DMS 273 treated with DMSO at 0.1 percent for 48 hours (cell line): ENCODE measurements around the gene STAB1.
"Not testable (repeated sequence)": the region's sequence is repeated elsewhere in the genome, so short reads cannot be mapped to it uniquely, and the experiment has no call there.

Experiments
- DNase-seq: peaks from one replicate; lab custom pipeline; 2025; lab: John Stamatoyannopoulos, UW

STAB1 gene

DNA sequence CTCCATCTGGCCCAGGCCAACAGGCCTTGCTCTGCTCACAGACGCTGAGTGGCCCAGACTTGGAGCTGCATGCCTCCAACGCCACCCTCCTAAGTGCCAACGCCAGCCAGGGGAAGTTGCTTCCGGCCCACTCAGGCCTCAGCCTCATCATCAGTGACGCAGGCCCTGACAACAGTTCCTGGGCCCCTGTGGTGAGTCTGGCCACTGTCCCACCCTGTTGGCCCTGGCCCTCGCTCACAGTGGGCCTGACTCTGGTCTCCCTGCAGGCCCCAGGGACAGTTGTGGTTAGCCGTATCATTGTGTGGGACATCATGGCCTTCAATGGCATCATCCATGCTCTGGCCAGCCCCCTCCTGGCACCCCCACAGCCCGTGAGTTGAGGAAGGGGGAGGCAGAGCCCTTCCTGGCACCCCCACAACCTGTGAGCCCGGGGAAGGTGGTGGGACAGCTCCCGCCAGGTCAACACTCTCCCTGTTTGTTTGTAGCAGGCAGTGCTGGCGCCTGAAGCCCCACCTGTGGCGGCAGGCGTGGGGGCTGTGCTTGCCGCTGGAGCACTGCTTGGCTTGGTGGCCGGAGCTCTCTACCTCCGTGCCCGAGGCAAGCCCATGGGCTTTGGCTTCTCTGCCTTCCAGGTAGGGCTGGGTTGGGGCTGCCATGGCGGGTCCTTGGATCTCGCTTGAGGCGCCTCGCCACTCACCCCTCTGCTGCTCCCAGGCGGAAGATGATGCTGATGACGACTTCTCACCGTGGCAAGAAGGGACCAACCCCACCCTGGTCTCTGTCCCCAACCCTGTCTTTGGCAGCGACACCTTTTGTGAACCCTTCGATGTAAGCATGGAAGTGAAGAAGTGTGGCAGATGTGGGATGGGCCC is 28.5 kb downstream of the STAB1 start:
- no peak for DNase-seq

- DNase-seq: no peak
These were observed 29.2 kb downstream of the STAB1 start for GRCh38 chr3:52524258-52524751.

- no peak for DNase-seq
These were observed 29.9 kb downstream of the STAB1 start for GRCh38 chr3:52524752-52525679.

DNA sequence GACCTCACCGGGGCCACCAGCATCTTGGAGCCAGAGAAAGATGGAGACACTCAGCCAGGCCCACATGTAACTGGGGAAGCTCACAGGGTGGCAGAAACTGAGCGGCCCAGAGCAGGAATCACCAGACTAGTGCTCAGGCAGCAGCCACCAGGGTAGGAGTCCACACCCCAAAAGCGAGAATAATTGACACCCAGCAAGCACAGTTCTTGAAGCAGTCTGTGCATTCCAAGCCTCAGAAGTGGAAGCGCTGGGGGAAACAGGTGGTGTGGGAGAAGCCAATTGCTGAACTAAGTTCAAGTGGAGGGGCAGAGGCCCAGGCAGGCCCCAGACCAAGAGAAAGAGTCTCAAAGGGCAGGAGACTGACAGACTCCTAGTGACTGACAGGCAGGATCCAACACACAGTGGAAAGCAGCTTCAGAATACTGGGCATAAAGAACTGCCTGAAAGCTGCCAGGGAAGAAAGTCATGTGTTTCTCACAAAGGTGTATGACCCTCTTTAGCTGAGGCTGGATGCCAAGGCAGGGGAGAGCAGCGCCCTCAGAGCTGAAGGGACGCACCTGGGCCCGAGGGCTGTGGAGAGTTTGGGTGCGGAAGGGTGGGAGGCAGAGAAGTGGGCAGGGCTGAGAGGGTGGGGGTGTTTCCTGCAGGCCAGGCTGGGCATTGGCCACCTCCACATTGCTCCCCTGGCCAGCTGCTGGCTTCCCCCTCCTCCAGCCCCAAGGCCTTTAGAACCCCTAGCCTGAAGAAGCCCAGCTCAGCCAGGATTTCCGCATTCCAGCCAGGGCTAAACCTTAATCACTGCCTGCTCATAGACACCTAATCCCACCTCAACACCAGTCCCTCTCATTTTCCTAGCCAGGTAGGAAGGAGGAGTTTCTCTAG is 30.8 kb downstream of the STAB1 start:
- DNase-seq: no peak

GRCh38 chr3:52526671-52527038 is 31.5 kb downstream of the STAB1 start:
- DNase-seq: not testable (repeated sequence)

GRCh38 chr3:52527039-52527731 is 32.0 kb downstream of the STAB1 start:
- DNase-seq: no peak

DNA sequence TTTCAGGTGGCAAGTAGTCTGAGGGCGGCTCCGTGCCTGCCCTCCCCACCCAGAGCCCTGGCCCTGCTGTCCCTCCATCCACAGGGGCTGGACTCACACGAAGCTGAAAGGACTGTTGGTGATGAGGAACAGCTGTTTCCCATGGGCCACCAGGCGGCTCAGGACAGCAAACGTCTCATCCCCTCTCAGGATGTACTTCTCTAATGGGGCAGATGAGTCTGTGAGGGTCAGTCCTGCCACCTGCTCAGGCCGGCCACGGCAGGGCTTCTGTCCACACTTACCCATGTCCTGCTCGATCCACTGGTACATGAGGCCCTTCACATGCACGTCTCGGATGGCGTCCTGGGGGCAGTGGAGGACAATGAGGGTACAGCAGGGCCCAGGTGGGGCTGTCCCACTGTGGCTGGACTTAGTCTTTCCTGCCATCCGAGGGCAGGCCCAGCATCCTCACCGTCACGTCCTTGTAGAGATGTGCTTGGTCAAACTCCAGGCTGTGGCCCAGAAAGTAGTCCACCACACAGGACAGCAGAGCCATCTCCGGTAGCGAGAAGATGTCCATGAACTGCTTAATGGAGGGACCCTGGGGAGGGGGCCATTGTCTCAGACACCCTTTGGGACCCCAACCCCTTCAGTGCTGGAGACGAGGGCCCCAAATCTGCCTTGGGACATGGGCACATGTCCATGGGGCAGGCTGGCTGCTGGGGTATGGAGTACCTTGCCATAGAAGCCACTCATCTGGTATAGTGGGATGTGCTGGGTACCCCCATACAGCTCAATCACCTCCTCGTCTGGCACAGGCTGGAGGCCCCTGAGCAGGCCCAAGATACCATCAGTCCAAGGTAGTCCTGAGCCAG is 32.8 kb downstream of the STAB1 start:
- DNase-seq: no peak

GRCh38 chr3:52528586-52529375 is 33.6 kb downstream of the STAB1 start:
- no peak for DNase-seq

DNA sequence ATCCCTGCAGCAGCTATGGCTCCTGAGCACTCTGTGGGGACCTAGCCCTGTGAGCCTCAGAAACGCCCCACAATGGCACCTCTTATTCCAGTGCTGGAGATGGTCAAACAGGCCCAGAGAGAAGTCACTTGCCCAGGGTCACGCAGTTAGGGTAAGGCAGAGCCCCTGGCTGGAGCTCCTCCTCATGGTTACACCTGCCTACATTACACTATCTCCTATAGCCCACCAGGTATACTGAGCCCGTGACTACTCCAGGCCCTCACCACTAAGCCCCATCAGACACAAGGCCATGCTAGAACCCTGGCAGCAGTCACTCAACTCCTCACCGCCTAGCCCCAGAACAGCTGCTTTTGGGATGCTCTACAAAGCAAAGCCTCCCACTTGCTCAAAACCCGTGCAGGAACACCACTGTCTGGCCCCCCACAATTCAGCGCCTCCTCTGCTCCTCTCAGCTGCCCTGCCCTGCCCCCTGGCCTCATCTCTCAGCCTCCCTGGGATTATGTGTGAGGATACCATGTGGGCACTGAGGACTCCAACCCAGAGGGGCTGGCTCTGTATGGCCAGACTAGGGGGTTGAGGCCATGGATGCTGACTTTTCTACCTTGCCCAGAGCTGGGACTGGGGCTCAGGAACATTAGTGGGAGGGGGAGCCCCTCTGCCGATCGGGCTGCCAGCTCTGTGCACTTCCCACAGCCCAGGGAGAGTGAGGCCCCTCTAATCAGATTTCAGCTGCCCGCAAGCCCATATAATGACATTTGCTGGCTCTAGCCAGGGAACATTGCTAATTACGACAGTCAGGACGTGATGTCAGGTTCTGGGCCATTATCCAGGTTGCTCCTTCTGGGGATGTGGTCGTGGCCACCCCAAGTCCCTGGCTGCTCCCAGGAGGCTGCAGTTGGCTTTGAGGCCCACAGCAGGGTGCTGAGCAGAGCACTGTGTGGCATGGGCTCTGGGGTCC is 34.5 kb downstream of the STAB1 start:
- no peak for DNase-seq

DNA sequence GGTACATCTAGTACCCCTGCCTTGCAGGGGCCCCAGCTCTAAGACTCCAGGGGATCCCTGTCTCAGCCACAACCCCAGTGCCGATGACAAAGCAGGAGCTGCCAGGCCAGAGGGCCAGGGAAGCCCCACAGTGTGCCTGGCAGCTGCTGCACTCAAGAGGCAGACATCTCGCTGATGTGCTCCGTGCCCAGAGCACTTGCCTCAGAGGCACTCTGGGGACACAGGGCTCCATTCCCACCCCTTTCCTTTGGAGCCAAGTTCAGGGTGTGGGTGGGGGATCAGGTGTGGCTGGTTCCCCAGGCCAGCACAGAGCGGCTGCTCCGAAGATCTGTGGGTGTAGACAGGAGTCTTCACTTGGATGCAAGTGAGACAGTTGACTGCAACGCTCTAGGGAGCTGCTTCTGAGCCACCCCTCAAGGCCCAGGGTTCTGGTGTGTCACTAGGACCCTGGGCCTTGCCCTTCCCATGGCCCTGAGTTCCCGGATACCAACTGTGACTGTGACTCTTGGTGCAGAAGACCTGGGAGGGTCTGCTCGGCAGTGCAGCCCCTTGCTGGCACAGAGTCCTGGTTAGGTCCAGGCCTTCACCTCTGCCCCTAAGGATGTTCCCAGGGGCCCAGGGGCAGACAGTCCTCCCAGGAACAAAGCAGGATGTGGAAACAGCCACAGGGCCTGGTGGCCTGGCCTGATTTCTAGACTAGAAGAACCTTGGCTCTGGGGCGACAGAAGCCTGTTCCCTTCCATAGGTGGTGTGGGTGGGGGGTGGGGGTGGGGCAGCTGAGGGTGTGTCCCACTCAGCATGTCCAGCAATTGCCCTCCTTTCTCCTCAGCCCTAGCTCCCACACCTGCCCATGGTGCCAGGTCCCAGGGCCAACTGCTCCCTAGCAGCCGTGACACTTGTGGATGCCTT is 36.0 kb downstream of the STAB1 start:
- no peak for DNase-seq

DNA sequence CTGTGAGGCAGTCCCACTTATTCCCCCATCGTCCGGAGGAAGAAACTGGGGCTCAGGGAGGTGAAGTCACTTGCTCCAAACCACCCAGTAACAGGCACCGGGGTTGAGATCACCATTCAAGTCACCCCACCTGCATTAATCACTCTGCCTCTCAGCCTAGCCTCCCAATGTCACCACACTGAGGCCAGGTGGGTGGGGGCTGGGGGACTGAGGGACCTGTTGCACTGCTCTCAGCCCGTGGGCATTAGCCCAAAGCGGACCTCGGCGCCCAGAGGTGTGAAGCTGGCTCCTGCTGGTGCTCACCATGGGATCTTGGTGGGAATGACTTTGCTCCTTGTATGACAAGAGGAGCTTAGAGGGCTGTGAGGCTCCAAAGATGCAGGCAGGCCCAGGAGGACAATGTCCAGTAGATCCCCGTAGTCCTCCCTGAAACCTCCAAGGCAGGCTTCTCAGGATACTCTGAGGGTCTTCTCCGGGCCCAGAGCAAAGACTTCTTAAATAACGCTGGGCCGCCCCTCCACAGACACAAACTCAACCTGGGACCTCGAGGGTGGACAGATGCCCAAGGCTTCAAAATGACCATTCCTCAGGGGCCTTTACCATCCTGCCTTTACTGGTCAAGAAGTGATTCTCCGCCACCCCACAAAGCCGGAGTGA is 36.9 kb downstream of the STAB1 start:
- no peak for DNase-seq

DNA sequence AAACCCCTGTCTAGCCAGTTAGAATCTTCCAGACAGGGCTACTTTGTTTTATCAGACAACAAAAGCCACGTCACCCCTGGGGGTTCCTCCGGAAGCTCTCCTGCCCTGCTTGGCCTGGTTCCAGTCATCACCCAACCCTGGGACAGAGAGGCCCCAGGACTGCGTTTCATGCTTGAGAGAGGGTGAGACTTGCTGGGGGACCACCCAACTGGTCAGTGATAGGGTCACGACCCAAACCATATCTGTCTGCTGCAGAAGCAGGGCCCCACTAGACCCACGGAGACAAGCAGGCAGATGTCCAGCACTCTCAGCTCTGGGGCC is 37.3 kb downstream of the STAB1 start:
- no peak for DNase-seq

GRCh38 chr3:52532838-52533622 is 37.9 kb downstream of the STAB1 start:
- DNase-seq: no peak

GRCh38 chr3:52533623-52534280 is 38.6 kb downstream of the STAB1 start, which contains the start of gene NT5DC2:
Gene NT5DC2 (minus strand): TSS chr3:52533857. CDS start chr3:52533737, 120 bp downstream.
- DNase-seq: no peak
